ENCODE results near the gene ANO8.

ANO8 gene

GRCh38 chr19:17325881-17326594, 8.6 kb downstream of the ANO8 start:
- TF ChIP-seq CTCF (conservative IDR thresholded peaks at IDR 0.05) (no peak), ZFX (IDR thresholded peaks at IDR 0.05) (no peak)
- no peak overlapping the region for H3K27ac ChIP-seq

DNA sequence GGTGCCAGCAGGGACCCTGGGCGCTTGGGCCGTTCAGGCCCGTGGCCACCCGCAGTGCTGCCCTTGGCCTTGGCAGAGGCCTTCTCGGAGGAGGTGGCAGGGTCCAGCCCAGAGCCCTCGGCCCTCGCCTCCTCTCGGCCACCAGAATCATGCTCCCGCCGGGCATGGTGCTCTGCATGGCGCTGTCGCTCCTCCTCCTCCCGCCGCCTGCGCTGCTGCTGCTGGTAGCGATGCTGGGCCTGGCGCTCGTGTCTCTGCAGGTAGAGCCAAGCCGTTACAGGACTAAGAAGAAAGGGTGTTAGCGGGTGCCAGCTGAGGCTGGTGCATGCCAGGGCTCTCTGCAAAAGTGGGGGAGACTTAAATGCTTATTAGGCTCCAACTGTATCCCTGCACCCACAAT, 9.5 kb downstream of the ANO8 start:
- TF ChIP-seq ZFX (IDR thresholded peaks at IDR 0.05) (no peak), CTCF (conservative IDR thresholded peaks at IDR 0.05) (no peak)
- H3K27ac ChIP-seq = no peak overlapping the region

GRCh38 chr19:17324357-17325114, 10.1 kb downstream of the ANO8 start:
- H3K27ac ChIP-seq = no peak overlapping the region
- no peak for TF ChIP-seq ZFX (IDR thresholded peaks at IDR 0.05)
- no peak for TF ChIP-seq CTCF (conservative IDR thresholded peaks at IDR 0.05)

DNA sequence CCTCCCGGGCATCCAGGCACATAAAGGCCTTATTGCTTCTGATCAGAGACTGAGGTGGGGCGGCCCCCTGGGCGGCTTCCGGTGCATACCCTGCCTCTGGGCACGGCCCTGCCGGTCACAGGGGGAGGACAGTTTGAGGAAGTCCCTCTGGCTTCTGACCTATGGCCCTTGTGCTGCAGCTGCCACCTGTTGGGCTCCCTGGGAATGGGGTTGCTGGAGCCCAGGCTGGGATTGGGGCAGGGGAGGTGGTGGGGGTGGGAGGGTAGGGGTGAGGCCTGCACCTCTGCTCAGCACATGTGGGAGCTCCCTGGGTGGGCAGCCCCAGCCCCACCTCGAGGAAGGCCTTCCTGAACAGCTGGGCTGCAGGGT, 10.7 kb downstream of the ANO8 start:
- TF ChIP-seq ZFX (IDR thresholded peaks at IDR 0.05) (no peak), CTCF (conservative IDR thresholded peaks at IDR 0.05) (no peak)
- no peak overlapping the region for H3K27ac ChIP-seq

GRCh38 chr19:17323300-17323963, 11.2 kb downstream of the ANO8 start:
- H3K27ac ChIP-seq = no peak overlapping the region
- TF ChIP-seq CTCF (conservative IDR thresholded peaks at IDR 0.05) = no peak
- no peak for TF ChIP-seq ZFX (IDR thresholded peaks at IDR 0.05)

DNA sequence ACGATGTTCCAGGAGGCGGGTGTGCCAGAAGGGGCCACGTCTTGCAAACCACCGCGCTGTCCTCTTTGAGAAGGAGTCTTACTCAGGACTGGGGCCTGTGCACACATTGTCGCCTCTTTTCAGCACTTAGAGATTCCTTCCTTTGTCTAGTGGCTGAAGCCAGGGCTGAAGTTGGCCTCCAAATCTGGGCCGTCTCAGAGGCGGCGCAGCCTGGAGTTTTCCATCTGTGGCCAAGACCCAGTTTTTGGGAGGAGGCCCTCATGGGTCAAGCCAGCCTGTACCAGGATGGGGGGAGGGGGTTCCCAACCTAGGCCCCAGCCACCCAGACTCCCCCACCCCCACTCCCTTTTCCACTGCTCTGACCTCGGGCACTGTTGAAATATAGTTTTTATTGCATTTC, 11.8 kb downstream of the ANO8 start:
- TF ChIP-seq CTCF (conservative IDR thresholded peaks at IDR 0.05) = no peak
- TF ChIP-seq ZFX (IDR thresholded peaks at IDR 0.05) = no peak

More for the DNA sequence above, 11.8 kb downstream of the ANO8 start:
- H3K27ac ChIP-seq = no peak overlapping the region
